ENCODE results near the gene ARHGAP45.

- TF ChIP-seq CTCF (IDR thresholded peaks at IDR 0.05) (peak in 1 of 4 donors; percentile 5), POLR2A (IDR thresholded peaks at IDR 0.05) (peak; percentile 93)
Observed at GRCh38 chr19:1025960-1026782, 40.8 kb upstream of the ARHGAP45 start, which contains the start of gene CNN2.

All from right lobe of liver (tissue), 4 donors.